ENCODE results near the gene FLII. TPM values are rescaled to one million over a fixed set of nuclear protein-coding genes. Genes with fewer than 3 reads are reported as not detected.
A peak's percentile ranks its signal among the peaks of the same experiment; 100 is the strongest.

The FLII gene
- total RNA-seq, 1 donor from 2014 or later, result 425 TPM

DNA sequence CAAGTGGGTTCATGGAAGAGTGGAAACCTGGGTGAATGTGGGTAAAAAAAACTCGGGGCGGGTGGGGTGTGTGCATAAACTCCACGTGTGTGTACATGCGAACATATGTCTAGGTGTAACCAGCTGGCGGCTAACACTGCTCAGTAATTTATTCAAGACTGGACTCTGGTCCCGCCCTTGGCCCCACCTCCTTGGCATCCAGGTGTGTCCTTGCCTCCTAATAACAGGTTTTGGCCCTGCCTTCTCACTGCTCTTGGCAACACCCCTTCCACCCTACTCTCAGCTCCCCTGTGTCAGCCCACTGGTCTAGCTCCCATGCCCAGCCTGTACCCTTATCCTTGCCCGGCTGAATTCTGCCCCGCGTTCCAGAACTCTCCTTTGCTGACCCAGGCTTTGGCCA, 8.3 kb downstream of the FLII start:
- H3K4me3 ChIP-seq (ENCODE audit: low read depth, low read length), result no peak overlapping the region
- DNase-seq (ENCODE audit: low read depth), result no peak
- TF ChIP-seq, protein P1, sequence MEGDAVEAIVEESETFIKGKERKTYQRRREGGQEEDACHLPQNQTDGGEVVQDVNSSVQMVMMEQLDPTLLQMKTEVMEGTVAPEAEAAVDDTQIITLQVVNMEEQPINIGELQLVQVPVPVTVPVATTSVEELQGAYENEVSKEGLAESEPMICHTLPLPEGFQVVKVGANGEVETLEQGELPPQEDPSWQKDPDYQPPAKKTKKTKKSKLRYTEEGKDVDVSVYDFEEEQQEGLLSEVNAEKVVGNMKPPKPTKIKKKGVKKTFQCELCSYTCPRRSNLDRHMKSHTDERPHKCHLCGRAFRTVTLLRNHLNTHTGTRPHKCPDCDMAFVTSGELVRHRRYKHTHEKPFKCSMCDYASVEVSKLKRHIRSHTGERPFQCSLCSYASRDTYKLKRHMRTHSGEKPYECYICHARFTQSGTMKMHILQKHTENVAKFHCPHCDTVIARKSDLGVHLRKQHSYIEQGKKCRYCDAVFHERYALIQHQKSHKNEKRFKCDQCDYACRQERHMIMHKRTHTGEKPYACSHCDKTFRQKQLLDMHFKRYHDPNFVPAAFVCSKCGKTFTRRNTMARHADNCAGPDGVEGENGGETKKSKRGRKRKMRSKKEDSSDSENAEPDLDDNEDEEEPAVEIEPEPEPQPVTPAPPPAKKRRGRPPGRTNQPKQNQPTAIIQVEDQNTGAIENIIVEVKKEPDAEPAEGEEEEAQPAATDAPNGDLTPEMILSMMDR (conservative IDR thresholded peaks at IDR 0.05; ENCODE audit: low read depth, low read length), result no peak

- no peak overlapping the region for H3K4me3 ChIP-seq (ENCODE audit: low read depth, low read length)
- DNase-seq (ENCODE audit: low read depth), result no peak
- TF ChIP-seq, protein P1 (conservative IDR thresholded peaks at IDR 0.05; ENCODE audit: low read depth, low read length), result no peak
Measured at GRCh38 chr17:18248811-18249210, 9.7 kb downstream of the FLII start.

- H3K4me3 ChIP-seq (ENCODE audit: low read depth, low read length), result no peak overlapping the region
- DNase-seq (ENCODE audit: low read depth), result no peak
- TF ChIP-seq, protein P1 (conservative IDR thresholded peaks at IDR 0.05; ENCODE audit: low read depth, low read length), result peak; percentile 73
Measured at GRCh38 chr17:18248300-18248731, 10.2 kb downstream of the FLII start.

DNA sequence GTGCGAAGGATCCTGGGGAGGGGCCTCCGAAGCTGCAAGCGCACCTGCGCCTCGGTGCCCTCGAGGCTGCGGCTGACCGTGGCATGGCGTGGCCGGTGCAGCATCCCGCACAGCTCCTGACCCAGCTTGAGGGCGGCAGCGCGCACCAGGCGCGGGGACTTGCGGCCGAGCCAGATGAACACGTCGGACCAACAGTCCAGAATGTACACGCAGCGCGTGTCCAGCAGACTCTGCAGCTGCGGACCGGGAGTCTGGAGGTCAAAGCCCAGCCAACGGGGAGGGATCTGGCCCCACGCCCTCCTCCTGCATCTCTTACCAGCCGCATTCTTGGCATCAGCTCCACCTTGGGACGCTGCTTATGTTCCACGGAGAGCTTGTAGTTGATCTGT, 10.9 kb downstream of the FLII start:
- TF ChIP-seq, protein P1 (conservative IDR thresholded peaks at IDR 0.05; ENCODE audit: low read depth, low read length), result no peak
- H3K4me3 ChIP-seq (ENCODE audit: low read depth, low read length), result no peak overlapping the region
- no peak for DNase-seq (ENCODE audit: low read depth)

GRCh38 chr17:18246880-18247612, 11.5 kb downstream of the FLII start:
- TF ChIP-seq, protein P1 (conservative IDR thresholded peaks at IDR 0.05; ENCODE audit: low read depth, low read length), result no peak
- no peak overlapping the region for H3K4me3 ChIP-seq (ENCODE audit: low read depth, low read length)
- DNase-seq (ENCODE audit: low read depth), result no peak

DNA sequence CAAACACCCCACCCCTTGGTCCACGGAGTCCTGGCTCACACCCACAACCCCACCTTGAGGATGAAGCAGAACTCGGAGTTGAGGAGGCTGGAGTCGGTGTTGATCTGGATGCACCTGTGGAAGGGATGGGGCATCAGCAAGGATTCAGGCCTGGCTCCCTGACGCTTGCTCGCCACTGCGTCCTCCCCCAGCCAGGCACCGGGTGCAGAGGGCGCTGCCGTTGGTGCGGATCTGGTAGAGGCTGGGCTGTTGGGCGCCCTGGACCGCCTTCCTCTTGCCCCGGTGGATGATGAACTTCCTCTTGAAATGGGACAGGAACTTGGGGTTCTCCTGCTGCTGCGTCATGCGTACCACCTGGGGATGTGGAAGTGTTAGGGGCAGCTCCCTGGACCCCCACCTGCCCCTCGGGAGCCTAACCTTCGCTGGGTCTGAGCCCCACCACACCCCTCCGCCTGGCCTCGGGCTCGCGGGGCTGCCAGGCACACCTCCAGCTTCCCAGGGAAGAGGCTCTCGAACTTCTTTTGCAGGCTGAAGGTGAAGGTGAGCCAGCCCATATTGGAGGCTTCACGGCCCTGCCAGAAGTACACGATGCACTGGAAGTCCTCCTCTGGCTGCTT, 12.3 kb downstream of the FLII start:
- H3K4me3 ChIP-seq (ENCODE audit: low read depth, low read length), result no peak overlapping the region
- no peak for DNase-seq (ENCODE audit: low read depth)
- TF ChIP-seq, protein P1 (conservative IDR thresholded peaks at IDR 0.05; ENCODE audit: low read depth, low read length), result no peak

All from epithelial cell of proximal tubule (primary cell).